ENCODE measurements around the gene RC3H1.

- TF ChIP-seq CTCF (IDR thresholded peaks at IDR 0.05), result no peak
- TF ChIP-seq POLR2AphosphoS5 (IDR thresholded peaks at IDR 0.05), result no peak
Observed at GRCh38 chr1:173963477-173963876, 58.7 kb downstream of the RC3H1 start.

Measured in stomach (tissue), 4 donors.